AG10803 (cell line): Measurements from ENCODE around the gene RIN3.

Experiments used
- DNase-seq: peaks from one replicate; pipeline ENCODE4 v3.0.0; 2010; ENCODE audit warnings: low read depth
- H3K4me3 ChIP-seq: 2 replicates; pipeline ENCODE4 v1.5.1; 2011; ENCODE audit warnings: mild to moderate bottlenecking, low read length, control low read depth
- TF ChIP-seq, protein P1 (sequence below): conservative IDR thresholded peaks from 2 replicates; pipeline ENCODE4 v1.5.1; 2011; ENCODE audit warnings: mild to moderate bottlenecking, low read length, control low read depth, inconsistent platforms

Gene RIN3

DNA sequence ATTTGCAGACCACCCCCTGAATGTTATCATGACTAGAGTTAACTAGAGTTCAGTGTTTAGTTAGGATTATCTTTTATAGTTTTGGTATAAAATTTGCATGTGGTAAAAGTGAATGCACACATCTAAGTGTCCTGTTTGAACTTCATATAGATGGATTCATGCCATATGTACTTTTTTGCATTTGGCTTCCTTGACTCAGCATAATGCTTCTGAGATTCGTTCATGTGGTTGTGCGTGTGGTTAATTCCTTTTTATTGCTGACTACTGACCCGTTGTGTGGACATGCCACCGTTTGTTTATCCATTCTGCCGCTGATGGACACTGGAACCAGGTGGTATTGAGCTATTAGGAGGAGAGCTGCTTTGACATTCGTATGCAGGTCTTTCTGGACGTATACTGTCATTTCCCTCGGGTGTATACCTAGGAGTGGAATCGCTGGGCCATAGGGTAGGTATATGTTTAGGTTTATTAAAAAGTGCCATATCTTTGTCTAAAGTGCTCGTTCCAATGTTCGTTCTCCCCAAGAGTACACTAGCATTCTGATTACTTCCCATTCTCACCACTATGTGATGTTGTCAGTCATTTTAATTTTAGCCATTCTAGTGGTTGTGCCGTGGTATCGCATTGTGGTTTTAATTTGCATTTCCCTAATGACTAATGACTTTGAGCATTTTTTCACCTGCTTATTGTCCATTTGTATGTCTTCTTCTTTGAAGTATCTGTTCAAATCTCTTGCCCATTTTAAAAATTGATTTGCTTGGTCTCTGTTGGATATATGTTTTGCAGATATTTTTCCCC is 37.7 kb downstream of the RIN3 start:
- TF ChIP-seq, protein P1, sequence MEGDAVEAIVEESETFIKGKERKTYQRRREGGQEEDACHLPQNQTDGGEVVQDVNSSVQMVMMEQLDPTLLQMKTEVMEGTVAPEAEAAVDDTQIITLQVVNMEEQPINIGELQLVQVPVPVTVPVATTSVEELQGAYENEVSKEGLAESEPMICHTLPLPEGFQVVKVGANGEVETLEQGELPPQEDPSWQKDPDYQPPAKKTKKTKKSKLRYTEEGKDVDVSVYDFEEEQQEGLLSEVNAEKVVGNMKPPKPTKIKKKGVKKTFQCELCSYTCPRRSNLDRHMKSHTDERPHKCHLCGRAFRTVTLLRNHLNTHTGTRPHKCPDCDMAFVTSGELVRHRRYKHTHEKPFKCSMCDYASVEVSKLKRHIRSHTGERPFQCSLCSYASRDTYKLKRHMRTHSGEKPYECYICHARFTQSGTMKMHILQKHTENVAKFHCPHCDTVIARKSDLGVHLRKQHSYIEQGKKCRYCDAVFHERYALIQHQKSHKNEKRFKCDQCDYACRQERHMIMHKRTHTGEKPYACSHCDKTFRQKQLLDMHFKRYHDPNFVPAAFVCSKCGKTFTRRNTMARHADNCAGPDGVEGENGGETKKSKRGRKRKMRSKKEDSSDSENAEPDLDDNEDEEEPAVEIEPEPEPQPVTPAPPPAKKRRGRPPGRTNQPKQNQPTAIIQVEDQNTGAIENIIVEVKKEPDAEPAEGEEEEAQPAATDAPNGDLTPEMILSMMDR, result no peak; the same call in 1 of the 2 replicates
- DNase-seq, result no peak
- H3K4me3 ChIP-seq, result no peak overlapping the region

DNA sequence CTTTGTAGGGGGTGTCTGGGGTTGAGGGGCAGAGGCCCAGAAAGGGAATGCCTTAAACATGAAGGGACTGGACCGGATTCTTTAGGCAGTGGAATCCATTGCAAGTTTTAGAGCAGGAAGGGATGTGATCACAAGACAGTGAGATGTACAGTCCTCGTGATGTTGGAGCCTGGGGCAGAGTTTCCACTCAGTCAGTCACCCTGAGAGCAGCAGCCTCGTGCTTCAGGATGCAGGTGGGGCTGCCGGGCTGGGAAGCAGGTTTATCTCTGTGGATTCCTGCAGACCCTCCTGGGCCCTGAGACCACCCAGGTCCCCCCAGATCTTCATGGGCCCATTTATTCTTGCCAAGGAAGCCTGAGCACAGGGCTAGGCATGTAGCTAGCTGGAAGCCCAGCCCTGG is 38.5 kb downstream of the RIN3 start:
- no peak for DNase-seq
- TF ChIP-seq, protein P1, result no peak
- H3K4me3 ChIP-seq, result no peak overlapping the region

DNA sequence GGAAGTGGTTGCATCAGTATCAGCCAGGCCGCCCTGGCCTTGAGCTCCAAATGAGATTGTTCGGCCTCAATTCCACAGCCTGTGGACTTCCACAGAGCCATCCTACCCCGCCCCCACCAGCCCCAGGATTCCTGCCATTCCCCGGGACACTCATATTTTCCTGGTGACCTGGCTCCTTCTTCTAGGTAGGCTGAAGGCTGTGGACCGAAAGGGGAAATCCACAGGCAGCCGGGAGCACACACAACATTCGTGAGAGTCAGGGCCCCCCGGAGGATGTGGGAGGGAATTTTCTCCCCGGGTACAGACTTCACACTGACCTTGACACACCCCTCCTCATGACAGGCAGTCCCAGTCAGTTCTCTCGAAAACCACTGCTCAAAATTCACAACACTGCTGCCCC is 39.9 kb downstream of the RIN3 start:
- TF ChIP-seq, protein P1, result peak; percentile 29
- peak; percentile 43 for DNase-seq
- no peak overlapping the region for H3K4me3 ChIP-seq

DNA sequence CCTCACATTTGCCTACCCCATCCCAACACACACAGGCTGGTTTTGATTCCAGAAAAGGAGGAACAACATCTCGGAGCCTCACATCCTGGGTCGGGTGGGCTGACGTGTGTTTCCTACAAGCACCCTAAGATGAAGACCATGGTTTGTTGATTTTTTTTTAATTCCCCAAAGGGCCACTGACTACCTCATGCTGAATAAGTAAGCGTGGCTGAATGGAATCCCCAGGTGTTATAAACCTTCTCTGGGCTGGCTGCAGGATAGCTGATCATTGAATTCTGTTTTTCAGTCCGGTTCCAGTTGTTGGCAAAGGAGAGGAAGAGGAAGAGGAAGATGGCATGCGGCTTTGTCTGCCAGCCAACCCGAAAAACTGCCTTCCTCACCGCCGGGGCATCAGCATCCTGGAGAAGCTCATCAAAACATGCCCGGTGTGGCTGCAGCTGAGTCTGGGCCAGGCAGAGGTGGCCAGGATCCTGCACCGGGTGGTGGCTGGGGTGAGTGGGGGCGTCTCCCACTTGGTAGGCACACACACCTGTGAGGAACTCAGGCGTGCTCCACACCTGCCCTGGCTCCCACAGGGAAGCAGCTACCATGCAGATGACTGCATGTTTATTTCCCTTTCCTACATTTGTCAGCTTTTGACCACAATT is 42.0 kb downstream of the RIN3 start:
- H3K4me3 ChIP-seq, result no peak overlapping the region
- no peak for DNase-seq
- TF ChIP-seq, protein P1, result no peak

DNA sequence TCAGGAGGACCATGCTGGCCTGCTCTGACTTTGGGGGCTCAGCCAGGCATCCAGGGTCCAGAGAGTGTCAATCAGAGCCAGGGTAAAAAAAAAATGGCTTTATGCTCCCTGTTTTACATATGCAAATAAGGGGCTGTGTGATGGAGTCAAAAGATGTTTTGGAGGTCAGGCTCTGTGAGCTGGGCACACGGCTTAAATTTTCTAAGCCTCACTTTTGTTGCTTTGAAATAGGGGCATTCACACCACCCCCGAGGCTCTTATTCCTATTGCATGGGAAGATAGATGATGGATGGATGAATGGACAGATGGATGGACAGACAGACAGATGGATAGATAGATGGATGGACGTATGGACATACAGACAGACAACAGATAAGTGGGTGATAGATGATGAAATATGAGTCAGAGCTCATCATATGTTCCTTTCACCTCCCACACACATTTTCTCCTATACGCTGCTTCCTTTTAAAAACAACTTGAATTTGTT is 42.7 kb downstream of the RIN3 start:
- TF ChIP-seq, protein P1, result no peak
- no peak overlapping the region for H3K4me3 ChIP-seq
- no peak for DNase-seq

DNA sequence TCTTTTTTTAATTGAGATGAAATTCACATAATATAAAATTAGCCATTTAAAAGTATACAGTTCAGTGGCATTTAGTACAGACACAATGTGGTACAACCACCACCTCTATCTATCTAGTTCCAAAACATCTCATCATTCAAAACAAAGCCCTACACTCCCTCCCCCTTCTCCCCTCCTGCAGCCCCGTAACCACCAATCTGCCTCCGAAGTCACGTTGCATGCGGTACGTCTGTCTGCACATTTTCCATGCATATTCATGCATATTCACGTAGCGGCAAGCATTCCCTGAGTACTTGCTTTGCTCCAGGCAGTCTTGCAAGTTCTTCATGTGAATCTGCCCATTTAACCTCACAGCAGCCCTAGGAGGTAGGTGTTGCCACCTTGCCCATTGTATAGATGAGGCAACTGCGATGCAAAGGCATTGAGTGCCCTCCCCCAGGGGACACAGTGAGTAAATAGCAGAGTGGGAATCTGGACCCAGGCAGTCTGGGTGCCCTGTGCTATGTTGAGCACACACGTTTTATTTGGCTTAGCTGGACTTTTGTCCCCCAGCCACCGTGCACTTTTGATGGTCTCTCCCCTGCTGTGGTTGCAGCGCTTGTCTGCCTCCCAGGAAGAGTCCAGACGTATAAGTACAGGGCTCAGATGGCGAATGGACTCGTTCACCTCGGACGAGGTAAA is 43.4 kb downstream of the RIN3 start:
- H3K4me3 ChIP-seq, result no peak overlapping the region
- TF ChIP-seq, protein P1, result no peak
- no peak for DNase-seq
